ENCODE data around the gene LTBP1.

The LTBP1 gene

DNA sequence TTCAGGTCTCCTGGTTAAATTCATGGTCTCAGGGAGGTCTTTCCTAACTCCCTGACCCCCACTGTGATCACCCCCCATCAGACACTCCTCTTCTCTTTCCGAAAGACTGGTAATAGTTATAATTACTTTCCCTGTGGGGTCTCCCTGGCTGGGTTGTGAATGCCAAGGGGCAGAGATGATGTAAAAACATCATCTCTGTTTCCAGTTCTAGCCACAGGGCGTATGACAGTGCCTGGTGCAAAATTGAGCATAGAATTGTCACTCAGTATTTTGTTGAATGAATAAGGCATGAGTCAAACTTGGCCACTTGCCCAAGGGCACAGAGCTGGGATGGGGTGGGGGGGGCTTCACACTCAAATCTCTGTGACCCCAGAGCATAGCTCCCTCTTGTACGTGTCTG lies 65.2 kb downstream of the LTBP1 start:
- no peak for DNase-seq

DNA sequence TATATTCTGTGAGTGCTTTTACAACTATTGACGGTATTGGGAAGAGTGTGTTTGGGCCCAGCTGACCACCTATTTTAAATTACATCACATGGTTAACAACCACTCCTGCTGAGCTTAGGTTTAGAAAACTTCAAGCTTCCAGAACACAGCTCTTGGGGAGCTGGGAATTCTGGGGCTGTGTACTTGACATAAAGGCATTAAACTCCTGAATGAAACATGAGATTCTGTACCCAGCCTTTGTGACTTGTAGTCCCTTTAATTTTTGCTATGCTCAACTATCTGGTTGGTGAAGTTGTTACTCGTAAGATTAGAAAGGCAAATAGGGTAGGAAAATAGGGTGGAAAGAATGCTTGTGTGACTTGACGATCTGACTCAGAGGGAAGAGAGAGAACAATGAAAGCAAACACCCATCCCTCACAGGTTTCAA lies 66.9 kb downstream of the LTBP1 start:
- DNase-seq, result no peak

DNA sequence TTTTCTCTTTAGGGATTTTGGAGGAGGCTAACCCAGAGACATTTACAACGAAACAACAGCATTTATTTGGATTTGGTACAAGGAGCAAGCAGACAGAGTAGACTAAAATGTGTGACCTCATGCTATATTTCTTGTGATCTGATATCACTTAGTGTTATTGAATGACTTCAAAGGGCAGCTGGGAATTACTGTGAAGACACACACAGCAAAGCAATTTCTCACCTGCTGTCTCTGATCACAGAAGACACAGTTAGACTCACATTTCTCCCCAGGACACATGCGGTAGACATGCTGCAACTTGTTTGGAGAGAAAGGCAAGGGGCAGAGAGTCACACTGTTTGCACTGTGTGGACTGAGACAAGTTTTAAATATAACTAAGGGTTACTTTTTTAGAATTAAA lies 67.5 kb downstream of the LTBP1 start:
- no peak for DNase-seq

DNA sequence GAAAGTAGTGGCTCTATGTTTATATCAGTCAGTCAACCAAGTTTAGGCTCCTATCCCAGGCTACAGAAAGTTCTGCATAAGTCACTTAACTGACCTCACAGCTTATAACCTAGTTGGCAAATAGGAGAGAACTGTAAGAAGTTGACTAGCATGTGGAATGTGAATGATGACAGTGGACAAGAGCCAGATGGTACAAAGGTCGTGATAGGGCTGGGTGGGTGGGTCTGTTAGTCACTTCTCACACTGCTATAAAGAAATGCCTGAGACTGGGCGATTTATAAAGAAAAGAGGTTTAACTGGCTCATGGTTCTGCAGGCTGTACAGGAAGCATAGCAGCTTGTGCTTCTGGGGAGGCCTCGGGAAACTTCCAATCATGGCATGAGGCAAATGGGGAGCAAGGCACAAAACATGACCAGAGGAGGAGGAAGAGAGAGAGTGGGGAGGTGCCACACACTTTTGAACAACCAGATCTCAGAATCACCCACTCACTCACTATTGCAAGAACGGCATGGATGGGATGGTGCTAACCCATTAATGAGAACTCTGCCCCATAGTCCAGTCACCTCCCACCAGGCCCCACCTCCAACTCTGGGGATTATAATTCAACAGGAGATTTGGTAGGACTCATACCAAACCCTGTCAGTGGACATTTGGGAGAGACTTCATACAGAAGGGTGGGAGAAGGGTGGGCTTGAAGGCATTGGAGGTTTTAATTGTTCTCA lies 68.8 kb downstream of the LTBP1 start:
- no peak for DNase-seq

DNA sequence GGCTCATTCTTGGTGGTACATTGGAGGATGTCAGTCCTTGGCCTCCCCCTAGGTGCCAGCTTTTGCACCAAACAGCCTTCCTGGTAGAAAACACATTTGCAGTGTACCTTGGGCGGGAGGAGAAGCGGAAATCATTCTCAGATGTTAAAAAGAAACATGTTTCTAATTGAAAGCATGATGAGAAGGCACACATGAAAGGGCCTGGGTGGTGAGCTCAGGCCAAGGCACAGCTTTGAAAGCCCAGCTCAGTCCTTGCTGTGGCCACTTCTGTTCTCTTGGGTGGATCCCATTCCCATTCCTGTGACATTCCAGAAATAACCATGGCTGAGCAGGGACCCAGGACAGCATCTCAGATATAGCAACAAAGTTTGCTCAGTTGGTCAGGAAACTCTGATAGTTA lies 71.5 kb downstream of the LTBP1 start:
- no peak for DNase-seq

DNA sequence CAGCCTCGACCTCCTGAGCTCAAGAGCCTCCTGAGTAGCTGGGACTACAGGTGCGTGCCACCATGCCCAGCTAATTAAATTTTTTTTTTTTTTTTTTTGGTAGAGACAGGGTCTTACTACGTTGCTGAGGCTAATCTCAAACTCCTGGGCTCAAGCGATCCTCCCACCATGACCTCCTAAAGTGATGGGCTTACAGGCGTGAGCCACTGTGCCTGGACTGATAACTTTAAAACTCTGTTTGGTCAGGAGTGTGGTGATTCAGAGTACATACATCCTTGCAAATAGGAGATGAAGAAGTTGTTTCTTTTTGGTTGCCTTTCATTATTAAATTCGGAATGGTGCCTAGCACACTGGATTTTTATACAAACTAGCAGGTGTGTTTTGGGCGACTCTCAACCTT lies 73.0 kb downstream of the LTBP1 start:
- DNase-seq, result no peak

DNA sequence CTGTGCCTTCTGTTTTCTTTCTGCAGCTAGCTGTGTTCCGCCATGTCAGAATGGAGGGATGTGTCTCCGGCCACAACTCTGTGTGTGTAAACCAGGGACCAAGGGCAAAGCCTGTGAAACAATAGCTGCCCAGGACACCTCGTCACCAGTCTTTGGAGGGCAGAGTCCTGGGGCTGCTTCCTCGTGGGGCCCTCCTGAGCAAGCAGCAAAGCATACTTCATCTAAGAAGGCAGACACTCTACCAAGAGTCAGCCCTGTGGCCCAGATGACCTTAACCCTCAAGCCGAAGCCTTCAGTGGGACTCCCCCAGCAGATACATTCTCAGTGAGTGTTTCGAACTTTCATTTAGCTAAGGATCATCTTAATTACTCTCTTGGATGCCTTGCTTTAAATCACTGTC lies 74.1 kb downstream of the LTBP1 start:
- DNase-seq, result no peak

DNA sequence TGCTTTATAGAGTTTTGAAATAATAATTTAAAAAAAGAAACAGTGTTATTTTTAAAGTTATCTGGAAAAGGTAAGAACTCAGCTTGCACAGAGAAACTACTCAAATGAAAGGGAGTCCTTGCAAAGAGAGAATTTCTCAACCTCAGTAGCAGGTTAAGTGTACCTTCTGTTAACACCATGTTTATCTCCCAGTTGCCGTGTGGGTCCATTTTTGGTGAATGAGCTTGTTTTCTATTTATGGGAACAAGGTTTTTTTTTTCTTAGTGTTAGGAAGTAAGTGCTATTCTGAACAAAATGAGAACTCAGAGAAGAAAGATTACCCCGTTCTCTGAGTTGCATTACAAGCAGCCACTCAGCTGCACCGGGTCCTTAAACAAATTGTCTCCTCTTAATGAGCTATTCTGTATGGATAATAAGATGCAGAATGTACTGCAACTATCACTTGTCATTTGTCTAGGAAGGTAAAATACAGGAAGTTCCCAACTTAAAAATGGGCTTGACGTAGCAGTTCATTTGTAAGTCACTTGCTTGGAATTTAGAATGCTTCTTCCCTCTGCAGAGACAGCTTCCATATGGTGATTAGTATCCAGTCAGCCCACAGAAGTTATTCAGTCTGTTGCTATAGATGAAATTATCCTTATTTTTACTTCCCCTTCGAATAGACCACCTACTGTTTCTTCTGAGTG lies 74.9 kb downstream of the LTBP1 start:
- no peak for DNase-seq

DNA sequence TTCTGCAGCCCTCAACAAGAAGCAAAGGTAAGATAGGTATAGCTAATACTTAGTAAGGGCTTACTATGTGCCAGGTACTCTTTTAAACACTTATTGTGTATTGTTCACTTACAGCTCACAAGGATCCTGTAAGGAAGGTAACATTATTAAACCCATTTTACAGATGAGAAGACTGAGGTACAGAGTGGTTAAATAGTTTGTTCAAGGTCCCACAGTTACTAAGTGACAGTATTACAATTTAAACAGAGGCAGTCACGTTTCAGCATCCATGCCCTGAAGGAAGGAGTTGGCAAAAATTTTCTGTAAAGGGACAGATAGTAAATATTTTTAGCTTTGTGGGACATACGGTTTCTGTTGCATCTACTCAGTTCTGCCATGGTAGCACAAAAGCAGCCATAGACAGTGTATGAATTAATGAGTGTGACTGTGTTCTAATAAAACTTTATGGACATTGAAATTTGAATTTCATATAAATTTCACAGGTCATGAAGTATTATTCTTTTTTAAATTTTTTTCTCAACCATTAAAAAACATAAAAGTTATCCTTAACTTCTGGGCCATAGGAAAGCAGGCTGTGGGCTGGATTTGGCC lies 75.7 kb downstream of the LTBP1 start:
- no peak for DNase-seq

DNA sequence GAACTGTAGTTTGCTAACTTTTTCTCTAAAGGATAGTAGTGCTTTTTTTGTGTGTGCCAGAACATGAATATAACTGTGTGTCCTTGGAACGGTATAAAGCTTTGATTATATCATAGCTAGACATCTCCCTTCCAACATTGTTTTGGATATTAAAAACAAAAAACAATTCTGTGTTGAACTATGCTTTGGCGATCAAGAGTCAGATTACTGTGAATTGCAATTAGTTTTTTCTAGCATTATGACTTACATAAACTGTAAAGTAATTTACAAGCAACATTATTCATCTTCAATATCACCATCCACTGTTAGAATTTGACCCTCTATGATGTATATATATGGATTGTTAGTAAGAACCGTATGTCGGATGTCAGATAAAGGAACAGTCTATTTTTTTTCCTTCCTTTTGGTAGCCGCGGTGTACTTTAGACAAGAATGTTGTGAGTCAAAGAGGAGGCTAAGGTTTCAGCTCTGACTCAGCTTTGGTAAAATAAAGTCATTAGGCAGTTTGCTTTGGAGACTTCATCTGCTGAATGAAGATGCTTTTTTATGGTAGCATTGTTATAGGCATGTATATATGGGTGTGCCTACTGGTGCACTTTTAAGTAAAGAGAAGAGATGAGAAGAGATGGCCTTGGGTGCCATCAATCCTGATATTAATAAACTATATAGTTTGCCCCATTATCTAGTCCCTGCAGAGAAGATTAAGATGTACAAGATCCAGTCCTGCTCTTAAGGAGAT lies 76.4 kb downstream of the LTBP1 start:
- no peak for DNase-seq

DNA sequence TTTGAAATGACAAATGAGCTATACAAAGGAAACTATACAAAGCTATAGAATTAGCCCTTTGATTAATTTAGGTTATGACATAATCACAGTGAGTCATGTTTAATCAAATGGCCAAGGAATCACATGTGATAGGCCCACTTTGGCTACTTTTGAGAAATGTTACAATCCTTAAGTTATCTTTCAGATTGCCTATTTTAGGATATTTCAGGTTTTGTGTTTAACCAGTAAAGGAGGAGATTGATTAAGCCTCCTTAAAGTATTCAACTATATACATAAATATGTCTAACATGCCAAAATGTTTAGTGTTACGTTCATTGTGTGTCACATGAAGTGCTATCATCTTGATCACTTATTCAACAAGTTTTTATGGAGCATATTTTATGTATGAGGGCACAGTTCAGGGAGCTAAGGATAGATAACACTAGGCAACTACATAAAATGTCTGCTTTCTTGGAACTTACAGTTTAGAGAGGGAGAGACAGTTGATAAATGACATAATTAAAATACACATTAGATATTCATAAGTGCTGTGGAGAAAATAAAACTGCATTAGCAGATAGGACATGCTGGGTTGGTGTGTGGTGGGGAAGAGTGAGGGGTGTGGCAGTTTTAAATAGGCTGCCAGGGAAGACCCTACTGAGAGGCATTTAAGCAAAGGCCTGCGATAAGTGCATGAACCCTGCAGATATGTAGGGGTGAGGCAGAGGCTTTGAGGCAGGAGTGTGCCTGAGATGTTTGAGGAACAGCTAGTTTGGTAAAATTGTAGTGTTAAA lies 77.2 kb downstream of the LTBP1 start:
- no peak for DNase-seq

DNA sequence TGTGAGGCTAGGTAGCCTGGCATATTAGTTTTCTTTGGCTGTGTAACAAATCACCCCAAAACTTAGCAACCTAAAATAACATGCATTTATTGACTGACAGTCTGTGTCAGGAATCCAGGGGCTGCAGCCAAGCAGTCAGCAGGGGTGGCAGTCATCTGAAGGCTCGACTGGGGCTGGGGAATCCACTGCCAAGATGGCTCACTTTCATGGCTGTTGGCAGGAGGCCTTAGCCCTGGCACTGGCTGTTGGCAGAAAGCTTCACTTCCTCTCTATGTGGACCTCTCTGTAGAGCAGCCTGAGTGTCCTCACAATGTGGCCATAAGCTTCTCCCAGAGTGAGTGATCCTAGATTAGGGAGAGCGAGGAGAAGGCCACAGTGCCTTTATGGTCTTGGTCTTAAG lies 78.0 kb downstream of the LTBP1 start:
- no peak for DNase-seq

DNA sequence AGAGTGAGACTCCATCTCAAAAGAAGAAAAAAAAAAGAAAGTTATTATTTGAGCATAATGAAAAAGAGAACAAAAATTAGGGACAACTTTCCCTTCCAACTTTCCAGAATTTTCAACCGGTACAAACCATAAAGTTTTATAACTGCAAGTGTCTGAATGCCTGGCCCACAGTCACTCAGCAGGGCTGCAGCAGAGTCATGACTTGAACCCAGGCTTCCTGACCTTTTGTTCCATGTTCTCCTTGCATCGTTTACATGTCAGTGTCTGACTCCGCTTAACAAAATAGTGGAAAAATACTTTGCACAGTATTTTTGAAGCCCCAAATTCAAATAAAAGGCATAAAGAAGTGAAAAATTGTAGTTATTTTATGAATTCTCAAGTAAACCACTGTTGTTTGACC lies 82.7 kb downstream of the LTBP1 start:
- DNase-seq, result no peak

DNA sequence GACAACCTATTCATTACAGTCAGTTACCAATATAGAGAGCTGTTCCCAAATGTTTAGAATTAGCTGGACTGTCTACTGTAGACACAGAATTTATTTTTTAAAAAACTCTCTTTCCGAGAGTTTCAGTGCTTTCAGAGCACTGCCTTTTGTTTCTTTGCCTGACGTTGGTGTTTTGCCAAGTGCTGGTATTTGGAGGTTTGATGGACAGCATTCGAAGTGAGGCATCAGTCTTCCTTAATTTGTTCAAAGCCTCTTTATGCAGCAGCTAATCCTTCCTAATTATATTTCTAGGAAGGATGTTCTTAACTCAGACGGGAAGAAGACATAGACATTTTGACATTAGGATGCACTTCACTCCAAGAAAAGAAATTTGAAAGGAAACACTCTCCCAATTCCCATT lies 83.2 kb downstream of the LTBP1 start:
- DNase-seq, result no peak

DNA sequence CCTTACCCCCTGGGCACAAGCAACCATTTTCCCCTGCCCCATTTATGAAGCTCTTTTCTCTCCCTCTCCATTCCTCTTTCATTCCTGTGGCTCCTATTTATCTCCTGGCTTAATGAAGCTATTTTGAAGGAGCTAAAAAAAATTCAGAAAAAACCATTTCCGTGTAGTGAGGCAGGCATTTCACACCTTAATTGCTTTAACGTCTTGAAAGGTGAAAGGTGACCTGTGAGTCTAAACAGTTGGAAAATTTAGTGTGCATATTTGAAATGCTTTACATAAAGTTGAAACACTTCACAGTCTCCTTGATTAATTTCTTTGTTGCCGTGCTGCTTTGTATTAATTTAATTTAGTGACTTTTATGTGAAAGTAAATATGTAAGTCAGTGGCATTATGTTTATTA lies 83.6 kb downstream of the LTBP1 start:
- DNase-seq, result no peak

DNA sequence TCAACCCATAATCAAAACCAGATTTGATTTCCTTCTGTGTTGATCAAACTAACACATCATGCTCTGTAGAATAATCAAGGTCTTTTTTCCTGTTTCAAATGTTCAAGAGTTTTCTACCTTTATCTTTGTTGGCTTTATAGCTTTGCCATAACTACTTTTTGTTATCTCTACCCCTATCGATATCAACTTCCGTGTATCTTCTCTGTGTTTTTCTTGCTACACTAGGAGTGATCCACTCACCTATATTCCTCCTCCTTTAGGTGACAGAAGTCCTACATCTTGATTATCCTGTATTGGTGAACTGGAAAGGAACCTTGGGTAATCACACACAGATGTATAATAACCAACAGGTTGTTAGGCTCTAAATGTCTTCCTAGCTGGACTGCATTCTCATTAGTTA lies 85.5 kb downstream of the LTBP1 start:
- no peak for DNase-seq

DNA sequence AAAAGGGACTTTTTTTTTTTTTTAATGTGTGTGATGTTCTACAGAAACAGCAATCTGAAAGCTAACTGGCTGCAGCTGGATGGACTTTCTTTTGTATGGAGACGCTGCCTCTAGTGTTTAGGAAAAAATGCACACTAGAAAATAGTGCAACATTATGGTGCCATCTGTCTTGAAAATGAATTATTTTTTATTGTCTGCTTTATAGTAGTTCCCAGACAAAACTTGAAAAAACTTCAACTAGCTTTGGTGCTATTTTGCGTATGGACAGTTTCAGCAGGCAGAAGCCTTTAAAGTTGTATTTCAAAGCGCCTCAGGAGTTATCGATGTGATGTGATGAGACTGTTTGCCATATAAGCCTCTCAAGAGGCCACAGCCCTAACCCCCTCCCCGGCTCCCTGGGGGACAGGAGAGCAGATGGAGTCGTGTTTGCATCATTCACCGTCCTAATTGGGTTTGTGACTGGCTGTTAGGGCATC lies 86.9 kb downstream of the LTBP1 start:
- no peak for DNase-seq

DNA sequence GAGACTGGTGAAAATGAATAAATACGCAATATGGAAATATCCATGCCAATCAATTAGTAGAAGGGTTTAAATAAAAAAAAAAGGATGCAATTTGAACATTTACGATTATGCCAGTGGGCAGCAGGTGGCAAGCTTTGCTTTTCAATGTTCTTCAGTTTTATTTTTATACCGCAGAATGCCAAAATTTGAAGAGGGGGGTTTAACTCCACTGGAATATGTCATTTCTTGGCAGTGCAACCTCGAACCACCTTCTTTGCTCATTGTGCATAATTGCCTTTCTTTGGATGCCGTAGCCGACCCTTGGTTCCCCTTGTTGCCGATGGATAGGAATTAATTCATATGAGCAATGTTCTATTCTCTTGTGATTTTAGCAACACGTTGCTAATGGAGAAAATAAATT lies 88.0 kb downstream of the LTBP1 start:
- DNase-seq, result no peak

DNA sequence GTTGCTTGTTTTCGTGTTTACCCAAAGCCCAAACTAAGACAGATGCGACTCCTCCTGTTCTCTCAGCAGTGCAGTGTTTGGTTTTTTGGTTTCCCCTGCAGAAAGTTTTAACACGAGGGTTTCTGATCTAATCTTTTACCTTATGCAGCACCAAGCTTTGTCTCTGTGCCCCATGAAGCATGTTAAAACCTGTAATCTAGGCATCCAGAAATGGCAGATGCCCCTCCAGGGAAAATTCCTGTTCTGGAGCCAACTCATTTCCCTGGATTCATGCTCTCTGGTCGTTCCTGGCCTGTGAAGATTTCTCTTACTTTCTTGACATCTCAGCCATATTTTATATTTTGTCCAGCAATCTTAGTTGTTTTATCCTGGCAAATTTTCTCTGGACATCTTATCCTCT lies 91.5 kb downstream of the LTBP1 start:
- no peak for DNase-seq

DNA sequence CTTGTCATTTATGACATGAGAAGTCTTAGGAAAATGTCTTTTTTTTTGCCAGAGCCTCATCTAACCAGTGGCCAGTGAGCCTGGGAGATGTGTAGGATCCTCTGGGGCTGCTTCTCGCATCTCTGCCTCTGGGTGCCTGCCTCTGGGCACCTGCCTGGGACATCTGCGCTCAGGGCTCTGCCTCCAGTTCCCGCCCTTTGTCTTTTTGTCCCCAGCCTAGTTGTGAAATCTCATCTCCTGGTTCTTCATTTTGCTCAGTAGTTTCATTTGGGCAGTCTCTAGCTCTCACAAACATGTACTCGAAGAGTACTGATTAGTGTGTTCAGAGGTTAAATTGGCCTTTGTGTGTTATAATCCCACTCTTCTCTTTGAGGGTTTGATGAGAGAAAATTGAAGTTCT lies 92.0 kb downstream of the LTBP1 start:
- DNase-seq, result no peak

DNA sequence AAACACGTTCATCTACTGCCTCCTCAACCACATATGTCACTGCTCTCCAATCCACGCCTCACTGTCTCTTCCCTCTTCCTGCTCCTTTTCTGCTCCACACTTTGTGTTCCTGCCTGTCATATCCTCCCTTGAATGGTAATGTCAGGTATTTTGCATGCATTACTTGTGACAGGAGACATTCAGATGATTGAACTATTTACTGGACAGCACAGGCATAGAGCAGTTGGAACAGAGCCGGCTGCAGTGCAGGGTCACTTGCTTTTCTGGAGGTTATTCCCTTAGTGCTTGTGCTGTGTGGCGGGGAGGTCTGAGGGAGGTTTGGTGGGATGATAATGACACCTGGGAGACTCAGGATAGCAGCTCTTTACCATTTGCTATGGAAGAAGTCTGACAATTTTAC lies 93.8 kb downstream of the LTBP1 start:
- DNase-seq, result no peak

DNA sequence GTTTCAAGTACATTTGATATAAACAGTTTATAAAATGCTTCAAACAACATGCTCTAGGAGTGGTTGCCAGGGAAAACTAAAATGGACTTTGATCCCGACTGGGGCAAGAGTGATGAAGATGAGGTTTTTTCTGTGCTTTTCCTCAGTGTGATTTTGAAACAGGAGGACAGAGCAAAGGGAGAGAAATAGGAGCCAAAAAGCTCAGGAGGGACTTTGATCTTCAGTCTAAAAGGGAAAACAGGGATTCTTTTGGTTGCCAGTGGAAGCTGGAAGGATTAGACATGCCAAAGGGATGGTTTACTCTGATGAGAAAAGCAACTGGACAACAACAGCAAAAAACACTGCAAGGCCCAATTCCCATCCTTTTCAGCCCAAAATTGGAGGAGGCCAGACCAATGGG lies 95.5 kb downstream of the LTBP1 start:
- DNase-seq, result no peak

DNA sequence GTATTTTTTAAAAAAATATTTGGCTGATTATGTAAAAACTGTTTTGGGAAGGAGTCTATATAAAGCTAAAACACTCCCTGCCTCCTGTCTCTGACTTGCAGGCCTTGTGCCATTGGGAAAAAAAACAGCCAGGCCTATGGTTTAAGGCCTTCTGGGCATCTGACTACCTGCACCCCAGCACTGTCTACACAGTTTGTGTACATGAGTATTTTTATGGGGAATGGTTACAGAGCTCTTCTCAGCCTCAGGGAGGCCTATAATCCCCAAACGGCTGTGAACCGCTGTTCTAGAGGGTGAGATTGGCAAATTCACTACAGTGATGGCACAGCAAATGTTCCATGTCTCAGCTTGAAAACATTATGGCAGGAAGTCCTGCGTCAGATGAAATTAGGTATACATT lies 96.1 kb downstream of the LTBP1 start:
- DNase-seq, result no peak

All from CD4-positive, alpha-beta T cell treated with Interleukin-12 subunit alpha and Interleukin-12 subunit beta, for 1 hour (primary cell).